Measurements from ENCODE around the gene RFX3.

Gene RFX3

DNA sequence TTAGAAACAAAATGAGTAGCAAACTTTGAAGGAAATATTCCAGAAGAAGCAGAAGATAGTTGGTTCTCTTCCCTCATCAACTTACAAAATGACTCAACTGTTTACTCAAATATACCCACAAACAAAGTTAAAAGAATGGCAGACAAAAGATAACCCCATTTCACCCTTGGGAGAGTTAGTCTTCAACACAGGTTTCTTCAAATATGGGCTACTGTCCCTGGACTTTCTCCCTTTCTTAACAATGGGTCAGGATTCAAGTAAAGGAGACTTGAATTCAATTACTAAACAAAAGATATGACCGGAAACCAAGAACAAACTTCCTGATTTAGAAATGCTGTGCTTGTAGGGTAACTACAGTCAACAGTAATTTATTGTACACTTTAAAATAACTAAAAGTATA, 14.2 kb downstream of the RFX3 start:
- no peak for DNase-seq

DNA sequence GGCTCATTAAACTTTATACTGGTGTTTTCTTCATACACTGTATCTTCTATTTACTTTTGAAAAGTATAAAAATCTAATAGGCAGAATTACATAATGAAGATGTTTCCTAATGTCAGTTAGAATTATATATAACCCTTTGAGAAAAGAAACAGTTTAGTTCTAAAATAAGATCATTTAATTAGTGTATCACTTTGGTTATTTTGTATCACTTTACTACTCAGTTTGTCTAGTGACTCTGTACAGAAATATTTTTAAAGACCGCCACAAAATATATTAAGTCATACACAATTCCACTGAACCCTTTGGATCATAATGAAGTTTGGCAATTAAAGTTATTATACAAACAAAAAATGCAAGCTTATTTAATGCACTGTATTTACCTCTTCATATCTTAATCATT, 15.0 kb downstream of the RFX3 start:
- DNase-seq, result no peak

DNA sequence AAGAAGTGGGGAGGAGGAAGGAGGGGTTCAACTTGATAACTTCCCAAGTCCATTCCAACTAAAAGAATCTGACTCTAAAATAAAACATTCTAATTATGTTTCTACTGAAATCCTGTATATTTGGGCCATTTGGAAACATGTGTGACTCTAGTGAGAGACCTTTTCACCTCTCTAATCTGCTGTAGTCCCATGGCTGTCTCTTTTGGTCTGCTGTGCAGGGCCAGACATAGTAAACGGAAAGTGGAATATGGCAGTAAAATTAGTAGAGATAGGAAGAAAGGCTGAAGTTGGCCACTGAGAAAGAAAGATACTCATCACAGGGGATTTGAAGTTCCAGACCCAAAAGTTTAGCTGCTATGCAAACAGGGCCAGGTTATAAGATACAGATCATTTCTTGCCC, 15.9 kb downstream of the RFX3 start:
- no peak for DNase-seq

DNA sequence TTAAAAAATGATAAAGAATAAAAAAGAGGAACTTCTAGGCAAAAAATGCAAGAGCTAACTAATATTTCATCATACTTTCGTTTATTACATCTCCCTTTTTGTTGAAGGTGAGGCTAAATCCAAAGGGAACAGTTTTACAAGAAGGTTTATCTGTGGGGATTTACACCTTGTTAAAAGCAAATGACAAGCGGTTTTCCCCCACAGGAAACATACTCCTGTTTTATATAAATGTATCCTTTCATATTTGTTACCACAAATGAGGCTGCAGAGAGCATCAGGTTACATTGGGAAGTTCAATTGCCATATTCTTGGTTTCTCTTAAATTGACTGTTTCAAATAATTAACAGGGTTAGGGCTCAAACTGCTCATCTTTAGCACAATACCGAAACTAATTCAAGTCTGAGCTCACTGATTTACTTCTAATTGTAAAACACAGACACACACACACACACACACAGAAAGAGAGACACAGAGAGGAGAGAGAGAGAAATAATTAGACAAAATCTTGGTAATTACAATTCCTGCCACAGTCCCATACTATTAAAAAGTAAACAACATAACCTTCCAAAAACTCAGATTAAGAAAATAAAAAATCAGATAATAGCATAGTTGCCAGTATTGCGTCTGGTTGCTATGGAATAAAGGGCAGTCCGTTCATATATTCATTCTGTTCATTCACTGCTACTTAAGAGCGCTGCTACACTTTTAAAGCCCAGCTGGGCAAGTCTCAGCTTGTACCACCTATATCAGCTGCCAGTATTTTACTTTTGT, 17.1 kb downstream of the RFX3 start:
- peak; percentile 27 for DNase-seq

DNA sequence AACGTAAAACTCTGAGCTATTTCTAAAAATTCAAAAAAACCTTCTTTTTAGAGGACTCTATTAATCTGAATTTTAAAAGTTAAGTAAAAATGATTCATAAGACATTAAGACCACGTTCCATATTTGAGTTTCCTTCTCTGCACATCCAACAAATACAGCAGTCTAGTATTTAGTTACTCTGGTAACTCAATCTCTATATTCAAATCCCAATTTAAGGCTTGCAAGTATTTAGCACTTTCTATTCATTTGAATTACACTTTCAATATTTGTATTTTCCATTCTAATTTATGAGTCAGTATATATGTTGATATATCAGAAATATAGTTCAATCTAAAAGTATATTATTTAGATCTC, 17.7 kb downstream of the RFX3 start:
- no peak for DNase-seq

- no peak for DNase-seq
These were observed 18.3 kb downstream of the RFX3 start for GRCh38 chr9:3507395-3508077.

- no peak for DNase-seq
These were observed 19.6 kb downstream of the RFX3 start for GRCh38 chr9:3506164-3506563.

DNA sequence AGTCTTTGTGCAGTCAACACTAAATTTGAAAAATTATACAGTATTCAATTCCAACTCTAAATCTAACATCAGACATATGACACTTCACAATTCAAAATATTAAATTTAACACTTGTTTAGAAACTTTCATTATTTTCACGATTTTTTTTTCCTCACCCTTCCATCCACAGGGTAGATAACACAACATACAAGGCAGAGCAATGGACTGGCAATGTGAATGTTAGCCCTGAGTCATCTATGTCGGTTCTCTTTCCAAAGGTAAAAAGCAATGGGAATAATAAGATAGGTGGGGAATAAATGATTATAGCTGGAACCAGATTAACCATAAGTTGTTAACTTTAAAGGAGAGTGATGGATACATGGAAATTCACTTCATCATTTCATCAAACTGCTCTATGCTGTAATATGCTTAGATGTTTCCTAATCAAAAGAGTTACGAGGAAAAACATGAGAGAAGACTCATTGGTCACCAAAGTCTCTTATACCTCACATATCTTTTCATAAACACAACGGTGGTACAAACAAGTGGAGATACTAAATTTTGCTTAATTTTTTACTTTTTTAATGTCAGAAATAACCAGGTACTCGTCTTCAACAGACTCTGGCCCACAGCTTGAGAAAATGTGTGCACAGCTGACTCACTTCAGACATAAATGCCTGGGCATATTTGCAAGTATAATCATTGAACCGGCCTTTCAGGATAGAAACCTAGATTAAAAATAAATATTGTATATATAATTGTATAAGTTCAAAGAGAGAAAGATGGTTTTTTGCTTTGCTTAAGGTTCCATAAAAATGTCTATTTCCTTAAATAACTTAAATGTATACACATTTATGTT, 23.0 kb downstream of the RFX3 start:
- no peak for DNase-seq

- DNase-seq, result no peak
These were observed 25.8 kb downstream of the RFX3 start for GRCh38 chr9:3500044-3500443.

DNA sequence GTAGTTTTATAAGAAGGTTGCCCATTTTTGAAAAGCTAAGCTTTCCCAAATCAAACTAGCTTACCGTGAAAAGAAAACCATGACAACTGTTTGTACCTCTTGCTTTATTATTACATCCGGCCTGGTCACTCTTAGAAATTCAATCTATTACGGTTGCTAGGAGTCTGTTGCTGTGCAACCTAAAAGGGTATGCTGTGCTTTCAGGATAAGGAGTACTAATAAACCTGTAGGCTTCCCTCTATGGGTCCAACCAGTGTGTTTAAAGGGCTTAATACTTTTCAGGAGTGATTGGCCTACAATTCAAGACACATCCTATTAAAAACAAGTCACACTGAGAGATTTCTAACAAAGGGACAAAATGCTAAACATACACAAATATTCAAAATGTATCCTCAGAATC, 27.1 kb downstream of the RFX3 start:
- no peak for DNase-seq

GRCh38 chr9:3497857-3498256, 27.9 kb downstream of the RFX3 start:
- no peak for DNase-seq

DNA sequence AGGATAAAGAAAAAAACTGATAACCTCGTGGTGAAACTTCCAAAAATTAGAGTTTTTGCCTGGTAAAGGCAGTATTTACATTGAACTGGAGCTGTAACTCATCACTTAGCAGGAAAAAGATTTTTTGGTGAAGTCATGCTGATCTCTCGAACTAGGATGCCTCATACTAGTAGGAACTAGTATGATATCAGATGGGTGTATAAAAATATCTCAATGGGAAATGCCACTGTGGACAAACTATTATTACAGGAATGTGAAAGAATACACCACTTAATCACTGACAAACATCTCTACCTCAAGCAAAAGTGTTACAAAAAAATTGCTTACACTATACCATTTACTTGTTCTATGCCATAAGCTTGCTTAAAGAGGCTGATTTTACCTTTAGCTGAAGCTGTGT, 28.4 kb downstream of the RFX3 start:
- no peak for DNase-seq

DNA sequence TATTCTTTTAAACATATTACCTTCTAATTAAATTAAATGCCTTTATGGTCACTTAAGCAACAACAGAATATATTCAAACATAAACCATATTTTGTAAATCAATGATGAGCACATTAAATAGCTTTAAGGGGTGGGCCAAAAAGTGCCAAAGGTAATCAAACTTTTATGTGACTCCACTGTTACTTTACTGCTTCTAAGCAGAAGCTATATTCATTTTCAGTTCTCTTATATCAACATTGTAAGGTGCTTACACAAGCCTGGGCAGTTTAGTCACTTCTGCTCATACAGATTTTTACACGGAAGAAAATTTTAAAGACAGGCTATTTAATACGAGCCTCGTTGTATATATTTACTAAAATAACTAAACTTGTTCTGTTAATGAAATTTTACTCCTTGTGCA, 29.9 kb downstream of the RFX3 start:
- DNase-seq, result no peak

DNA sequence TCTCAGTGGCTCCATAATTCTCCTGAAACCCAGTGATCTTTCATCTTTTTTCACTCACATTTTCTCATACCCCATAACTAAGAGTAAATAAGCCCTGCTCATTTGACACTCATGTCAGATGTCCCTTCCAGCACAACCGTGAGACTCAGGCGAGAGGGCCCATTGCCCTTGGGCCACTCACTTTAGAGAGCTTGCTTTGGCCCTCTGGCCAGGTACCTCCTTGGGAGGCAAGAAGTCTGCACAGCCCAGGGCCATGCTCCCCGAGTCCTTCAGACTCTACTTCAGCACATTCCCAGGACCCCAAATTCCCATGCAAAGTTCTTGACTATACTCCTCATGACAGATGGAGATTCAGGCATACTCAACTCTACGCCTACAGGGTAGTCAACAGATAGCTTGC, 33.6 kb downstream of the RFX3 start:
- no peak for DNase-seq

GRCh38 chr9:3491450-3491849, 34.4 kb downstream of the RFX3 start:
- no peak for DNase-seq

DNA sequence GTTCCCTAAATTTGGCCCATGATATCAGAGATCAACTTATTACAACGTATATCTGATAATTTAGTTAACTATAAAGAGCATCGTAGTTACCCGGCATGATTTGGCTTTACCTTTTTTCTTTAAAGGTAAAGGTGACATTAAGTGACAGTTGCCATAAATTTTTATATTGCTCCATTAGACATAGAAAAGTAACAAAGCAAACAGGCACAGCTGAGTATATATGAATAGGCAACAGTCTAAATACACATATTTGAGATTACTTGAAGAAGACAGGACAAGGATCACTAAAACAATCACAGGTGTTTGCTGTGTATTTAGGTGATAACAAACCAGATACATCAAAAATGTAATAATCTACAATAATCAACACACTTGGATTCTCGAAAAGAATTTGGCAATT, 34.8 kb downstream of the RFX3 start:
- DNase-seq, result no peak

DNA sequence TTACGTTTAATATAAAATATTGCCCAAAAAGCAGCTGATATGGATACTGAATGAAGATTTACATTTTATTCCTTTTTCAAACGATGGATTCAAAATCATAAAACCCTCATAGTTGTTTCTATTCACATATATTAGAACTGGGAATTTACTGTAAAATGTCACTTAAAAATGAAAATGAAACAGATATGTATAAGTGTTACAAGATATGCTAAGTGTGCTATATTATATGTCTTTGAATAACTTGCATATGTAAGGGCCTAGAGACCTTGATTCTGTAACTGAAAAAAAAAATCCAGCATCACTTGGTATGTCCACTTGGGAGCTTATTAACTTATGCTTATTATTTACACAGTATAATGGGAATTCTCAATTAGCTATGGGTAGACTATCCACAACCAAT, 43.2 kb downstream of the RFX3 start:
- DNase-seq, result no peak

GRCh38 chr9:3480353-3480655, 45.5 kb downstream of the RFX3 start:
- DNase-seq, result no peak

DNA sequence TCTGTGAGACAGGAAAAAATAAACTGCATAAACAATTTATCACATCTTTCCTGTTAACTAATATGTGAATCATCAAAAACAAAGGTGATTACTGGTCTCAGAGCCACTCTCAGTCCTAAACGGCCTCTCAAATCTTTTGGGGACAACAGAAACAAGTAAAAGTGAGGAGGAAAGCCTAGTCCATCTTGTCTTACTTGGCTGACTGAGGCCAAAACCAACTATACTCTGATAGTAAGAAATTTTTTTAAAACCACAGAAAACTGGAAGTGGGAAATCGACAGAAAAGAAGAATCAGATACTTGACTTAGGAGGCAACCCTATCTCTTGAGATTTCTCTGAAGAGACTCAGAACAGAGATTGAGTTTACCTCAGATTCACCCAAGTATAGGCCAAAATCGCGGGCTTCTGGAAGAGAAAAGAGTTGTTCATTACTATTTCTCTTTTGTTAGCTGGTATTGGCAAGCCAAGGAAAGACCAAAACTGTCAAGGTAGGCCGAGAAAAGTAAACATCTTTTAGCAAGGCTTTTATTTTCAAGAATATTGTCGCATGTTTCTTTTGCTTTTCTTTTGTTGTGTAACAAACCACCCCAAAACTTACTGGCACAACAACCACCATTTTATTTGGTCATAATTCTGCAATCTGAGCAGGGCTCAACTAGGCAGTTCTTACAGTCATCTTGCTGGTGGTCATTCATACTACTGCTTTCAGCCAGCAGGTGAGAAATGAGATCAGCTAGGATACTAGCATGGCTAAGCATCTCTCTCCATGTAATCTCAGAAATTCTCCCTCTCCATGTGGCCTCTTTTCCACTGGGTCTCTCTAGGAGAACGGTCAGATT, 46.1 kb downstream of the RFX3 start:
- DNase-seq, result peak; percentile 30

DNA sequence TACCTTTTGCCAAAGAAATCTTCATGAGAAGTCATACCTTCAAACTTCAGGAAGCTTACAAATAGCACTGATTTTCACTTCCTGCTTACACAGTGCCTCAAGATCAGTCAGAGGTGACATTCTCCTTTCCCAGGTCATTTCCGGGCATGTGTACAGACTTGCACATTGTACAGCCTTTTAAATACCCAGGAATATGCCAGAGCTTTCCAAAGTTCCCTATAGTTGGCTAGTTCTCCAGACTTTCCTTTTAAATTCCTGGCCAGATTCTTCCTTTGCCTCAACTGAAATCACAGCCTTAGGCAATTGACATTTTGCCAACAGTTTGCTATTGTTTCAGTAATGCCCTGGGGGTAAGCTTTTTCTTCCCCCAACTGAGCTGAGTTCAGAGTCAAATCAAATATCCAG, 47.2 kb downstream of the RFX3 start:
- peak; percentile 58 for DNase-seq

- DNase-seq, result peak; percentile 52
These were observed 48.5 kb downstream of the RFX3 start for GRCh38 chr9:3477236-3477834.

DNA sequence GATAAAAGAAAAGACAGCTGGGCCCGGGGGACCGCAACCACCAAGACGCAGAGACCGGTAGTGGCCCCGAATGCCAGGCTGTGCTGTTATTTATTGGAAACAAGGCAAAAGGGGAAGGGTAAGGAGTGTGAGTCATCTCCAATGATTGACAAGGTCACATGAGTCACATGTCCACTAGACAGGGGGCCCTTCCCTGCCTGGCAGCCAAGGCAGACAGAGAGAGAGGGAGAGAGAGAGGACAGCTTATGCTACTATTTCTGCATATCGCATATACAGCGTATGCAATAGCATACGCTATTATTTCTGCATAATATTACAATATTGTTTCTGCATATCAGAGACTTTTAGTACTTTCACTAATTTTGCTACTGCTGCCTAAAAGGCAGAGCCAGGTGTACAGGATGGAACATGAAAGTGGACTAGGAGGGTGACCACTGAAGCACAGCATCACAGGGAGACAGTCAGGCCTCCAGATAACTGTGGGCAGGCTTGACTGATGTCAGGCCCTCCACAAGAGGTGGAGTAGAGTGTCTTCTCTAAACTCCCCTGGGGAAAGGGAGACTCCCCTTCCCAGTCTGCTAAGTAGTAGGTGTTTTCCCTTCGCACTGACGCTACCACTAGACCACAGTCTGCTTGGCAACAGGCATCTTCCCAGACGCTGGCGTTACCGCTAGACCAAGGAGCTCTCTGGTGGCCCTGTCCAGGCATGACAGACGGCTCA, 50.3 kb downstream of the RFX3 start:
- peak; percentile 15 for DNase-seq

Data from activated CD4-positive, alpha-beta T cell treated with anti-CD3 and anti-CD28 coated beads, Interleukin-2, amount 50 U/mL, for 16 hours (primary cell).